ENCODE results near the gene R3HDM1.
"Not testable (repeated sequence)": the region's sequence is repeated elsewhere in the genome, so short reads cannot be mapped to it uniquely, and the experiment has no call there.

R3HDM1 gene

DNA sequence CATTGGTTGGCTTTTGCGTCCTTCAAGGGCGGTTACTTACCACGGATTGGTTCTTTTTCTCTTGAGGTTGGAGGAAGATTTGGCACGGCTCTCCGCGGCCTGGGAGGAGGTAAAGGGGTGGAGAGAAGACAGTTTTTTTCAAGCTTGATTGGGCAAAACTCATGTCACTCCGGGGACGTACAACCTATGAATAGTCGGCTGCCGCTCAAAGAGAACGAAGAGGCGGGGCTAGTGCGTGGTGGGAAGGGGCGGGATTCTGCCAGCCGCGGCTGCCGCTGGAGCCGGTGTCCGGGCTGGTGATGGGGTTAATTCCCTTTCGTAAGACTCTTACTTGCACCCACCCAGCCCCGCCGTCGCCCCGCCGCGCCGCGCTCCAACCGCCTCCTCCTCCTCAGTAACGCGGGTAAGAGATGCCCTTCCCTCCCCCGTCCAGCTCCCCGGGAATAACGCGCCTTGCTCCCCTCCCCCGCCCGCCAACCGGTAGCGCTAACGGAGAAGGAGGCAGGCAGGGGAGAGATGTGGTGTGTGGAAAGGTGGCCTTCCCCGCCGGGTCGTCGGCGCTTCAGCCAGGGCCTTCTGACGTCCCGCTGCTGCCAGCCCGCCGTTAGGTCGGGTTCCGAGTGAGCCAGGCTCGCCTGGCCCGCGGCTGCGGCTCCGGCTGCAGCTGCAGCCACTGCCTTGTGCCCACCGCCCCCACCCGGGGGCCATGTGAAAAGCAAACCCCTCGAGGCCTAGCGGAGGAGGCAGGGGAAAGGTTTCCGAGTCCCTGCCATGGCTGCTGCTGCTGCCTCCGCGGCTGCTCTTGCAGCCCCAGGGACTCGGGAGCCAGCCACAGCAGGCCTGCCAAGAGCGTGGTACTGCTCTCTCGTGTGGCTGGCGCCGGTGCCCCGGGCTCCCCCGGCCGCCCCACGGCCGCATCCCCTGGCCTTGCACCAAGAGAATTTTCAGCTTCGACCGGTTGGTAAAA, at the start of gene R3HDM1:
TSS of gene R3HDM1 (plus strand) at position 254 of the 967 bp plus-strand sequence. CDS start 73,362 bp downstream, outside the sequence.
- DNase-seq (ENCODE audit: low read depth), result peak; percentile 97

DNA sequence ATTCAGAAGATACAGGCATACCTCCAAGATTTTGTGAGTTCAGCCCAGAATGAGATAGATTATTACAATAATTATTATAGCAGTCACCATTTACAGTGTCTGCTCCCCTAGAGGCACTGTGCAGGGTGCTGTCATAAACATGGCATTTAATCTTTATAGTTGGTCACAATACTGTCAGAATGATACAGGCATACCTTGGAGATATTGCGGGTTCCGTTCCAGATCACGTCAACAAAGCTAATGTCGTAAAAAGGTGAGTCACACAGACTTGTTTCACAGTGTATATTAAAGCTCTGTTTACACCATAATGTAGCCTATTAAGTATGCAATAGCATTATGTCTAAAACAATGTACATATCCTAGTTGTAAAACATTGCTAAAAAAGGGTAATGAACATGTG, 45.8 kb upstream of the R3HDM1 start:
- DNase-seq (ENCODE audit: low read depth), result no peak

DNA sequence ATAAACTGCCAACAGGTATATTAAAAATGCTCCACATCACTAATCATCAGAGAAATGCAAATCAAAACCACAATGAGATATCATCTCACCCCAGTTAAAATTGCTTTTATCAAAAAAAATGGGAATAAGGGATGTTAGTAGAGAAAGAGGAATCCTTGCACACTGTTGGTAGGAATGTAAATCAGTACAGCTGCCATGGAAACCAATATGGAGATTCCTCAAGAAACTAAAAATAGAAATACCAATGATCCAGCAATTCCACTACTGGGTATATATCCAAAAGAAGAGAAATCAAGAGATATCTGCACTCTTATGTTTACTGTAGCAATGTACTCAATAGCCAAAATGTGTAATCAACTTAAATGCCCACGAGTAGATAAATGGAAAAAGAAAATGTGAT, 40.9 kb upstream of the R3HDM1 start:
- no peak for DNase-seq (ENCODE audit: low read depth)

DNA sequence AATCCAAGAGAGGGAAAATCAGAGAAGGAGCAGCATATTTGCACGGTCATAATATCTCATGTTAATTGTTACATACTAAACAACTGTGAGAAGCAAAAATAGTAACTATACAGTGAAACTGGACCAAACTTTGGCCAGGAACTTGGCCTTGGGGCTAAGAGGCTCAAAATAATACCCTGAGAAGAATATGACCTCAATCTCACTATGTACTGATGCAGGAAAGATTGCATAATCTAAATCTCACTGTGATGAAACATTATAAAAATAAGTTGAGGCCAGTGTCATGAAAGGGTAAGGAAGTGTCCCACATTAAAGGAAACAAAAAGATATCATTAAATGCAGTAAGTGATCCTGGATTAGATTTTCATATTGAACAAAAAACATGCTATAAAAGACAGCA, 36.8 kb upstream of the R3HDM1 start:
- DNase-seq (ENCODE audit: low read depth), result no peak

DNA sequence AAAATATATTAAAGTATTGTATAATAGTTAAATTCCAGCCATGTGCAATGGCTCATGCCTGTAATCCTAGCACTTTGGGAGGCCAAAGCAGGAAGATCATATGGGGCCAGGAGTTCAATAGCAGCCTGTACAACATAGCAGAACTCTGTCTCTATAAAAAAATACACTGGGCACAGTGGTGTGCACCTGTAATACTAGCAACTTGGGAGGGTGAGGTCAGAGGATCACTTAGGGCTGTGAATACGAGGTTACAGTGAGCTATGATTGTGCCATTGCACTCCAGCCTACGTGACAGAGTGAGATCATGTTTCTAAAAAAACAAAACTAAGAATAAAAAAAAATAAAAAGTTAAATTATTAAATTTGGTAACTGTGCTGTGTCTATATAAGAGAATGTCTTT, 36.4 kb upstream of the R3HDM1 start:
- DNase-seq (ENCODE audit: low read depth), result no peak

DNA sequence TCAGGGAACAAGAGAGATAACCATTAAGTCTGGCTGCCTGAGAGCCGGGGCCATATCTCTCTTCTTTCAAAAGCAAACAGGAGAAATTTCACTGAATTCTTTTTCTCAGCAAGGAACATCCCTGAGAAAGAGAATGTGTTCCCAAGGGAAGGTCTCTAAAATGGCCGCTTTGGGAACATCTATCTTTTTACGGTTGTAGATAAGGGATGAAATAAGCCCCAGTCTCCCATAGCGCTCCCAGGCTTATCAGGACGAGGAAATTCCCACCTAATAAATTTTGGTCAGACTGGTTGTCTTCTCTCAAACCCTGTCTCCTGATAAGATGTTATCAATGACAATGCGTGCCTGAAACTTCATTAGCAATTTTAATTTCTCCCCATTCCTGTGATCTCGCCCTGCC, 32.7 kb upstream of the R3HDM1 start:
- DNase-seq (ENCODE audit: low read depth), result not testable (repeated sequence)

DNA sequence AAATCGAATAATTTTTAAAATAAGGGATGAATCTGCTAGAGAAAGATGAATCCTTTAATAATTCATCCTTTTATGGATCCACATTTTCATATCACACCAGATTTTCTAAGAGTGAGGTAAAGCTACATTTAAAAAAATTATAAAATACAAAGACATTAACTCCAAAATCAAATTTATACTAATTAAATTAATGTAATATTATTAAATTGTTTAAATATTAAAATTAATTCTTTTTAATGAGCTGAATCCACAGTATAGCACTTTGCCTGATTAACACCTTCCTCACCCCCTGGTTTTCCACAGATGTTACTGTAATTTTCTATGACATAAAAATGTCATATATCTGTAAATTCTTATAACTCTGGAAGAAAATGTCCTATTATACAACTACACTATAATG, 26.5 kb upstream of the R3HDM1 start:
- no peak for DNase-seq (ENCODE audit: low read depth)

DNA sequence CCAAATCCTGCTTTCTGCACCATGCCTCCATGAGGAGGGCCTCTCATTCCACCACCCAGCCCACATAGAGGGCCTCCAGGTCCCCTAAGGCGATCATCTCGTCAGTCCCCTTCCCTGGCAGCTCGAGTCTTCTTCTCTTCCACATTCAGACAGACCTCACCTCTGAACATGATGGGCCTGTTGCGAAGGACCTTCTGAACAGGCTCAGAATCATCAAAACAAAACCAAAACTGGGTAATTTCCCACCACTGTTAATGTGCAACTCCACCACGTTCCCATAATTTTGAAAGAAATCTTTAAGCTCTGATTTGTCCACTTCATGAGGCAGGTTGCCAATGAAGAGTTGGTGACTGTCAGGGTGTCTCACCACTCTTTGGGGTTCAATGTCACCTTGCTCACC, 20.7 kb upstream of the R3HDM1 start:
- no peak for DNase-seq (ENCODE audit: low read depth)

DNA sequence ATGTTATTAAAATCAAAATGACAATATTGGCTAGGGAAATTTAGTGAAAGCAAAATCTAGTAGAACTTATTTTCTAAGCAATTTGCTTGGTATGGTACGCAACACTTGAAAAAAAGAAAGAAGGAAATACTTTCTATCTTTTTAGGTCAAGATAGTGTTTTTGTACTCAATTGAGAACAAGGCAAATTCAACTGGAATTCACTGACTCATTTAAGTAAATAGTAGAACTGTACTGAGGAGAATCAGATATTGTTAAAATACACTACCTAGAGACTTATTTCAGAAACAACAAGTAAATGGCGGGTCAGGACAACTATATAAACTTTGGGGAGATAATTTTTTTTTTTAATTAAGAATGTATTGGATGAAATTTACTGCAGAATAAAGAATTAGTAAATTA, 19.2 kb upstream of the R3HDM1 start:
- DNase-seq (ENCODE audit: low read depth), result no peak

DNA sequence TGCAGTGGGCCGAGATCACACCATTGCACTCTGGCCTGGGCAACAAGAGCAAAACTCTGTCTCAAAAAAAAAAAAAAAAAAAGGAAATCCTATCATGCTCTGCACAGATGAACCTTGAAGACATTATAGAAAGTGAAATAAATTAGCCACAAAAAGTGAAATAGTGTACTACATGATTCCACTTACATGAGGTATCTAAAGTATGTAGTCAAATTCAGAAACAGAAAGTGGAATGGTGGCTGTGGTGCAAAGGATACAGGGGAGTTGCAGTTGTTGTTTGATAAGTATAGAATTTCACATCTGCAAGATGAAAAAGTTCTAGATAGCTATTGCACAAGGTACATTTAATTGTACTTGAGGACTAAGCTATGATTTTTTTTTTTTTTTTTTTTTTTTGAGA, 5.5 kb upstream of the R3HDM1 start:
- no peak for DNase-seq (ENCODE audit: low read depth)

DNA sequence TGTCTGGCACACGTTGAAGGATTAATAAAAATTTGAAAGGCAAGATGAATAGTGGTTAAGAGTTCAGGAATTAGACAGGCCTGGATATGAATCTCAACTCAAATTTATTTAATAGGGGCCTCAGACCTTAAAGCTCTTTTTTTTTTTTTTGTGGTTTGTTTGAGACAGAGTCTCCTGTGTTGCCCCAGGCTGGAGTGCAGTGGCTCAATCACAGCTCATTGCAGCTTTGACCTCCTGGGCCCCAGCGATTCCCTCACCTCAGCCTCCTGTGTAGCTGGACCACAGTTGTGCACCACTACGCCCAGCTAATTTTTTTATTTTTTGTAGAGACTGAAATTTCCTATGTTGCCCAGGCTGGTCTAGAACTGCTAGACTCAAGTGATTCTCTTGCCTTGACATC, 3.3 kb upstream of the R3HDM1 start:
- no peak for DNase-seq (ENCODE audit: low read depth)

DNA sequence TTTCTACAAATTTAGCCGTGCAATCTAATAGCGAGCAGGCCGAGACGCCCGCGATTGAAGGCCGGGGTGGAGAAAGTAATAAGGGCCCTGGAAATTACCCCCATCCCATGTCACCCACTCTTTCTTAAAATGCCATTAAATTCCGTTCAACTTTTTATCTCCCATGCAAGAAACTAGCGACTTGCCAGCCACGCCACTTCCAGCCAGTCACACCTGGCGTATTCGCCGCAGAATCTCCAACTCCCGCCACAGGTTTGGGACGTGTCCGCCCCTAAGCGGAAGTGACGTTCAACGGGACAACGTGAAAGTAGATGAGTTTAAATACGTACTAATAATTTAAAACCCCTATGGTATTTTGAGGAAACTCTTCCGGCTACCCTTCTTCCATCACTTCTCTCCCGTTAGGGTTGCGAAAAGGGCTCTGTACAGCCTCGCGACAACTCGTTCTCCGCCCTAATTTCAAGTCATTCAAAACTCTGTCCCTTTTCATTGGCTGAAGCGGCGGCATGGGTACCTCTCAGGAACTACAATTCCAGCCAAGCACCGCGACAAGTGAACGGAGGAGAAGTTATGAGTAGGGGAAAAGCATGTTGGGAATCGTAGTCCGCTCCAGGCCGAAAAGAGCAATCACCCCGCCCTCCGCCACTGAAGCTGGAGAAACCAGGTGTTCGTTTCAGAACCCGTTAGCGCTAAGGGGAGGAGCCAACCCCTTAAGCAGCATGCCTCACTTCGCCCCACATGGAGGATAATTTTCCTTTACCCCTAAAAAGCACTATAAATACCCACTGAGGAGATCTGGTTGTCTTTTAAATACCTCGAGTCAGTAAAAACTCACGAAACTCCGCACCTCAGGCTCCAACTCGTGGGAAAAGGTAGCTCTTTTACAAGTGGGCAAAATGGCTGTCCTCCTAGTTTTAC, 712 bp upstream of the R3HDM1 start, which contains the start of gene ZRANB3:
TSS of gene ZRANB3 (minus strand) at position 906 of the 918 bp plus-strand sequence.
- peak; percentile 81 for DNase-seq (ENCODE audit: low read depth)

DNA sequence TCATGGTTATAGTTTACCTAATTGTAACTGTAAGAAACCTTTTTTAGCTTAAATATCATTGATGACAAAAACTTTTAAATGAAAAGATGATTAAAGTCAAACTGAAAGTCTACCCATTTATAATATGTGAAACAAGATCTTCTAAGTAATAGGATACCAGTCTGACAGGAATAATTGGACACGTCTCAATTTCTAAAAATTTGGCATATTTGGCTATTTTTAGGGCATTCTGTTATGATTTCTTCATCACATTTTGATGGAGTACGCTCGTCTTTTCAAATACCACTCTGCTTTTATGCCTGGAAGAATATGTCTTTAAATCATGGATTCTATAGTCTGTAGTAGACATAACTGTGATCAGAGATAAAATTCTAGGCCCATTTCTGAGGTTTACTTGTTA, 1.3 kb downstream of the R3HDM1 start:
- no peak for DNase-seq (ENCODE audit: low read depth)

DNA sequence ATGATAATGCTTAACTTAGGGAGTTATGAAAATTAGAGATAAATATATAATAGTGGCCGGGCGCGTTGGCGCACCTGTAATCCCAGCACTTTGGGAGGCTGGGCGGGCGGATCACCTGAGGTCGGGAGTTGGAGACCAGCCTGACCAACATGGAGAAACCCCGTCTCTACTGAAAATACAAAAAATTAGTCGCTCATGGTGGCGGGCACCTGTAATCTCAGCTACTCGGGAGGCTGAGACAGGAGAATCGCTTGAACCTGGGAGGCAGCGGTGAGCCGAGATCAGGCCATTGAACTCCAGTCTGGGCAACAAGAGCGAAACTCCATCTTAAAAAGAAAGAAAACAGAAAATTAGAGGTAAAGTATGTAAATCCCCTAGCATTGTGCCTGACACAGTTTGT, 2.3 kb downstream of the R3HDM1 start:
- DNase-seq (ENCODE audit: low read depth), result not testable (repeated sequence)

DNA sequence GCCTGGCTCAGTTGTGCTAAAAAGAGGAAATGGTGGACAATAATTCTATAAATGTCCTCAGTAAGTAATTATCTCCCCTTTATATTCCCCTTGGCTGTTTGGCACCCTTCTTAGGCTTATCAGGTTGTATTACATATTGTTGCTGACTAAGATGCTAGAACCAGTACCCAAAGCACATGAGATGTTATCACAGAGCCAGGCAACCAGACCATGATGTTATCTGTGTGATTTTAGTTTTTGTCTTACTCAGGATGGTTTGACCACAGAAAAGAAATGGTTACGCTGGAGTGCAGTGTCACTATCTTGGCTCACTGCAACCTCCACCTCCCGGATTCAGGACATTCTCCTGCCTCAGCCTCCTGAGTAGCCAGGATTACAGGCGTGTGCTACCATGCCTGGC, 15.2 kb downstream of the R3HDM1 start:
- DNase-seq (ENCODE audit: low read depth), result no peak

DNA sequence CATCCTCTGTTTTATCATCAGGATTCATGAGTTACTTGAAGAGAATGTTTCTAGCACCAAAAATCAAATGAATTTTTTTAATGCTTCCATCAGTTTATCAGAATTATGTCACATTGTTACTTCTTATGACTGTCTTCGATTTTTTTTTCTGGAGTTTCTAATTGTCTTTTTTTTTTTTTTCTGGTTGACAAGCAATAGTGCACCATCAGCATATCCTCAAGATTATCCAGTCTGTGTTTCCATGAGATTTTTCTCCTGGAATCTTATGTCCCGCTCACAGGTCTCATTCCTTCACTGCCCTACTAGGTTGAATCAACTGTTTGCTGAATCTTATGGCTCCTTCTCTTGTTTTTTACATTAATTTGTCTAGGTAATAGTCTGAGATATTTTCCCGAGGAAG, 16.0 kb downstream of the R3HDM1 start:
- DNase-seq (ENCODE audit: low read depth), result no peak

DNA sequence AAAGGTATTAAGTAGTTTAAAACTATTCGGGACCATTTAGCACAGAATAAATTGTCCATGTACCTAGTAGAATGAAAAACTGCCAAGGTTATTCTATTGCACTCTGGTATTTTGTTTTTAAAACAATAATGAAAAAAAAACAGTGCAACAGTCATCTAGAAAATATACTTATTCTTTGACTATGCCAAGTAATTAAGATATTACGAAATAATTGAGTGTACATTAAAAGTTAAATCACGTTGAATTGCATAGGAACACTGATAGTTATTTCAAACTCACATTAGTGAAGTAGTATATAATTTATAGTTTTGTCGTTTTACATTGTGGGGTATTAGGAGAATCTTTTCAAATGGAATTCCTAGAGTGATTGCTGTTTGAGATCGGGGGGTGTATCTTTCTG, 20.1 kb downstream of the R3HDM1 start:
- no peak for DNase-seq (ENCODE audit: low read depth)

DNA sequence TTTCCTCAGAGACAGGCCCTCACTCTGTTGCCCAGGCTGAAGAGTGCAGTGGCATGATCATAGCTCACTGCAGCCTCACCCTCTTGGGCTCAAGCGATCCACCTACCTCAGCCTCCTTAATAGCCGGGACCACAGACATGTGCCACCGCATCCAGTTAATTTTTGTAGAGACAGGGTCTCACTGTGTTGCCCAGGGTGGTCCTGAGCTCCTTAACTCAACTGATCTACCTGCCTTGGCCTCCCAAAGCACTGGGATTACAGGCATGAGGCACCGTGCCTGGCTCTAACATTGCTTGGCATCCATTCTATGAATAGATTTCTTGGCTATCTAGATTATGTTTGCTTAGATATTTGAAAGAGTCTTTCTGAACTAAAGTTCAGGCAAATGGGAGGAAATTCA, 21.6 kb downstream of the R3HDM1 start:
- no peak for DNase-seq (ENCODE audit: low read depth)

DNA sequence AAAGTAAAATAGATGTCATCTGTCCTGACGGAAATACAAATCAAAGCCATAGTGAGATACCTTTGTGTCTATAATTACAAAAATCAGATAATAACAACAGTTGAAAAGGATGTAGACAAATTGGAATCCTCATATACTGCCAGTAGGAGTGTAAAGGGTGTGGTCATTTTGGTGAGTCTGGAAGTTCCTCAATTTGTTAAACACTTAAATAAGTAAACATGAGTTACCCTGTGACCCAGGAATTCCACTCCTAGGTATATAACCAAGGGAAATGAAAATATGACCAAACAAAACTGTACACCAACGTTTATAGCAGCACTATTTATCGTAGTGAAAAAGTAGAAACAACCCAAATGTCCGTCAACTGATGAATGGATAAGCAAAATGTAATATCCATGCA, 24.0 kb downstream of the R3HDM1 start:
- DNase-seq (ENCODE audit: low read depth), result no peak

DNA sequence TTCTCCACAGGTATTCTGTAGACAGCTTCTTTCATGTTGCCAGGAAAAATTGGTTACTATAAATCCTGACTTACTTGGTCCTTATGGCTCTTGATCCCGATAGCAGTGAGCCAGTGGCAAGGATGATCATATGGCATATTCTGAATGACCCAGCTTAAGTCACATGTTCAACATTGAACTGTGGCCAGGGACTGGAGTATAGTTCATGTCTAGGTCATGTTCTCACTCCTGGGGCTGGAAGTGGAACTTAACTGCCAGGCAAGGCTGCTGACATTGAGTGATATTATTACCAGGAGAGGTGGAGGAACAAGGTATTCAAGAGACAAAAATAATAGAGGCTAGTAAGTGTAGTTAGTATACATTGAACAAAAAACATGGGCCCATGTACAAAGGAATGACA, 26.2 kb downstream of the R3HDM1 start:
- no peak for DNase-seq (ENCODE audit: low read depth)

DNA sequence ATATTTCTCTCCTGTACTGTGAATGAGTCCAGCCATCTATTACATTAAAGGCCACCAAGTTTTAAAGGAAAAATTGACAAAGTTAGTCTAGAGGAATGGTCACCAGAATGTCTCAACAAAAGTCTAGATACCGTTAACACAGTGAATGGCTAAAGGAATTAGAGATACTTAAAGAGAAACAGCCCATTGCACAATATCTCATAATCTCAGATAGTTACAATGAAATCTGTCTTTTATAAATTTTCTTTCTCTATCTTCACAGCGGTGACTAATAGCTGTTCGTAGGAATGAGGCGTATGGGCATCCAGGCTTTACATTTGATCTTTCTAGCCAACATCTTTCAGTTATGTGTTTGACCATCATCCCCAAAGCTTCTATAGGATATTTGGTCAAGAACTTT, 30.6 kb downstream of the R3HDM1 start:
- no peak for DNase-seq (ENCODE audit: low read depth)

DNA sequence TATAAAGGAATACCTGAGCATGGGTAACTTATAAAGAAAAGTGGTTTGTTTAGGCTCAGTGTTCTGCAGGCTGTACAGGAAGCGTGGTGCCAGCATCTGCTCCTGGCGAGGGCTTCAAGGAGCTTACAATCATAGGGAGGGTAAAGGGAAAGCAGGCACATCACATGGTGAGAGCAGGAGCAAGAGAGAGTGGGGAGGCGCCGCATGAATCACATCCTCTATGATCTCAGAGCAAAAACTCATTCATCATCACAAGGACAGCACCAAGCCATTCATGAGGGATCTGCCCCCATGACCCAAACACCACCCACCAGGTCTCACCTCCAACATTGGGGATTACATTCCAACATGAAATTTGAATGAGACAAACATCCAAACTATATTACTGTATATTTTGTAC, 32.5 kb downstream of the R3HDM1 start:
- DNase-seq (ENCODE audit: low read depth), result no peak

DNA sequence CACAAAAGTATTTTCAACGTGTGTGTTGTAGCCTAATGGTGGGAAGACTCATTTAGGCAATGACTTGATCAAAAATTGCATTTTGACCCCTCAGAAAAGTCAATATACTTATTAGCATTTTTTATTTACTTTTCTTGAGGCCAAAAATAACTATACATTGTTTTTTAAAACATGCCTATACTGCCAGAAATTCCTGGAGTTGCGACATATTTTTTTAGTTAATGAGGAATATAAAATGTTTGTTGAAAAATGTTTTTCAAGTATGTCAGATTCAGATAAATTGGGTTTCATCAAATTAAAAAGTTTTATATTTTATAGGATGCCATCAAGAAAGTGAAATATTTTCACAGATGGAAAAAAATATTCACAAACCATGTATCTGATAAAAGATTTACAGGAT, 39.6 kb downstream of the R3HDM1 start:
- no peak for DNase-seq (ENCODE audit: low read depth)

Data from CMK (cell line).